Activated CD4-positive, alpha-beta T cell treated with anti-CD3 and anti-CD28 coated beads, Interleukin-2, Interleukin-6, amounts not matched to agents 100 ng/mL and 50 ng/mL, durations not matched to agents 16 hours and 8 hours (primary cell): Measurements from ENCODE around the gene PAPOLA.

Source experiments
- DNase-seq: peaks from one replicate; pipeline ENCODE4 v3.0.0-alpha.2; 2020

PAPOLA gene

DNA sequence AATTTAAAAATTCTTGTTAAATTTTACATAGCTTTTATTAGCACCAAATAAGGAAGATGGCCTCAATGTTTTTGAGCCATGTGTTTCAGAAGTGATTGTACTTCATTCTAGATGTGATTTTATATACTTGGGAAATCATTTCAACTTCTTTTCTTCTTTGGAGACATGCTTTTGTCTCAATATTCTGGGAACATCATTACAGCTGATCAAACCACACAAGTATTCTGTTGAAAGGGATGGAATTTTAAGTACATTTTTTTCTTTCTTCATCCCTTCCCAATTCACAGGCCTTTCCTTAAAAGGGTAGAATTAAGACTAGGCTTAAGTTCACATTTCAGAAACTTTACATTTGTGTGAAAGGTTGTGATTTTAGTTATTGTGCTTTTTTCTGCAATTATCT lies 66.4 kb downstream of the PAPOLA start:
- no peak for DNase-seq

DNA sequence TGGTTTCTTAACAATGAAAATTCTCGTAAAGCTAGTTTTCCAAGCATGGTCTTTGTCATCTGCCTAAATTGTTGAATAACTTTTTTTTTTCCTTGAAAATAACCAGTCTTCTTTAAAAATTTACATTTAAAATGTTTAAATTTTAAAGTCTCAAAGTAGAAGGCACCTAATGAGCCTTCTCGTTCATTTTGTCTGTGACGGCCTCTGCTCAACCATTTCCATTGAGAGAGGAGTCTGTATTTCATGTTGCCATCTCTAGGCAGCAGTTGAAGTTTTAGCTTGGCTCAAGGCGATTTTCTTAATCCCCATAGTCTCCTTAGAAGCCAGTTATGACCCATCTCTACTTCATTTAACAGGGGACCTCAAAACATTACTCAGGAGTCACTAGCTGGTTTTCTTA lies 69.1 kb downstream of the PAPOLA start:
- DNase-seq: no peak

GRCh38 chr14:96573473-96574100 lies 71.4 kb downstream of the PAPOLA start:
- DNase-seq: no peak

DNA sequence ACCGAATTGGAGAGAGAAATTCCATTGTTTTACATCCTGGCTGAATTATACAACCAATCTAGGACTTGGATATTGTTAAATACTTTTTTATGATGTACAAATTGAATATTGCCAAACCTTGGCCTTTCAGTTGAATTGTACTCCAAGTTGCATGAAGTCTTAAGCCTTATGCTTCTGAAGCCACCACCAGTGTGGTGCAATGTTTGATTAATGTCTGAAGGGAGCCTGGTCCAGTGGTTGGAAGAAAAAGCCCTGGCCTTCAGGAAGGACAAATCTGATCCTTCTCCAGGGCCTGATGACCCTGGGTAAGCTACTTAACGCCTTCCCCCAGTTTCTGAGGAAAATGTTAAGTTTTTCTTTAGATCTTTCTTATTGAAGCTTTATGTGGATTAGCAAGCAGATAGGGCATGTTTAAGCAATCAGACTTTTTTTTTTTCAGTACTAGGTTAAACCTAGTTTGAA lies 72.0 kb downstream of the PAPOLA start:
- no peak for DNase-seq

GRCh38 chr14:96574633-96575632 lies 72.8 kb downstream of the PAPOLA start:
- DNase-seq: no peak

GRCh38 chr14:96576359-96576758 lies 74.2 kb downstream of the PAPOLA start:
- DNase-seq: no peak

DNA sequence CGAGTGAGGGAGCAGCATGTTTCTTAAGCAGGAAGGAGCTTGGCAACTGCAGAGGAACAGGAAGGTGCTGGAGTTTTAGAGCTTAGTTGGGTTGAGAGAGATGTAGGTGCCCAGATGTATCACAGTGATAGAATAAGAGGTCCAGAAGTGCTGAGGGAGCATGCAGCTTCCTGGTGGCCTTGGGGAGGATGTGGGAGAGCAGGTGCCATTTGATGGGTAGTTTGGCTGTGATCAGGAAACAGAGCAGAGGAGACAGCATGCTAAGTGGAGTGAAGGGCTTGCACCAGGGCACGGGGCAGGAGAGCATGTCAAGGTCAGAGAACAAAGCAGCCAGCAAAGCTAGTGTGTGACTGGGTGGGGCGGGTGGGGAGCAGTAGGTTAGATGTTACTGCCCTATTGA lies 74.8 kb downstream of the PAPOLA start:
- DNase-seq: no peak

GRCh38 chr14:96578619-96579018 lies 76.4 kb downstream of the PAPOLA start:
- DNase-seq: no peak

- DNase-seq: no peak
These were observed 77.2 kb downstream of the PAPOLA start for GRCh38 chr14:96579358-96579757.

DNA sequence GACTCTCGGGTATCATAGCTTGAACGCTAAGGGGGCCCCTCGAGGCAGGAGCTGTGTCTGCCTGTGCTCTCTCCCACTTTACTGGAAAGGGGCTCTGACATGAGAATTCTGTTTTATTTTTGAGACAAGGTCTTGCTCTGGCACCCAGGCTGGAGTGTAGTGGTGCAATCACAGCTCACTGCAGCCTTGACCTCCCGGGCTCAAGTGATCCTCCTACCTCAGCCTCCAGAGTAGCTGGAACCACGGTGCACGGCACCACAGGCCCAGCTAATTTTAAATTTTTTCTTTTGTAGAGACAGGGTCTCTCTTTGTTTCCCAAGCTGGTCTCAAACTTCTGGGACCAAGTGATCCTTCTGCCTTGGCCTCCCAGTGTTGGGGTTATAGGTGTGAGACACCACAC lies 77.7 kb downstream of the PAPOLA start:
- no peak for DNase-seq

DNA sequence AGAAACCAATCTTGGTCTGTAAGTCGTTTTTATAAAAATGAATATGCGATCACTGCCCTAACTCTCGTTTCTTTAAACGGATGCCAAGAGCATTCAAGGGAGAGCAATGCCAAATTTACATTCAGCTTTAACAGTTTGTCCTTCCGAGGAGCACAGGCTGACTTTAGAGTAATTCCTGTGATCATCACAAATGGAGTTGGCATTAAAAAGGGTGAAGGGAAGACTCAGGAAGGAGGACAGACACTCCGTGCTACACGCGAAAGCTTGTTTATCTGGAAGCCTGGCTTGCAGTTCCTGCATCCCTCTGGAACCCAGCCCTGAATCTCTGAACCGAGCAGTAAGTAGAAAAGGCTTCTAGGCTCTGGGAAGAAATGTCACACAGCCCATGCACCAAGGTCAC lies 78.4 kb downstream of the PAPOLA start:
- no peak for DNase-seq

- no peak for DNase-seq
These were observed 78.8 kb downstream of the PAPOLA start for GRCh38 chr14:96581026-96581425.

DNA sequence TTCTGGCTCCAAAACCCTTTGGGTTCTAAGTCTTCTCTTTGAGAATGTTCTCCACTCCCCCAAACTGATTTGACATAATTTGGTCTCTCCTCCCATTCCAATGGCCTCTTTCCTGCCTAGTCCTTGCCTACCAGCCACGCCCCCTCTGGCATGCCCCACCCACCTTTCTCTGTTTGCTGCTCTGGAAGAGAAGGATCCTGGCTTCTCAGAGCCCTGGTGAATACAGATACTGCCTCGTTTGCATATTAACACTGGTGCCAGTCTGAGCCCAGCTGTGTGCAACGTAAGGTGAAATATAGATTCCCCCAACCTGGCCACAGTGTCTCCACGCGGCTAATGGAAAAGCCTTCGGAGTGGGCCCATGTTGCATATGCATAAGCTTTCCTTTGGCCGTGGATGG lies 79.7 kb downstream of the PAPOLA start:
- DNase-seq: no peak

DNA sequence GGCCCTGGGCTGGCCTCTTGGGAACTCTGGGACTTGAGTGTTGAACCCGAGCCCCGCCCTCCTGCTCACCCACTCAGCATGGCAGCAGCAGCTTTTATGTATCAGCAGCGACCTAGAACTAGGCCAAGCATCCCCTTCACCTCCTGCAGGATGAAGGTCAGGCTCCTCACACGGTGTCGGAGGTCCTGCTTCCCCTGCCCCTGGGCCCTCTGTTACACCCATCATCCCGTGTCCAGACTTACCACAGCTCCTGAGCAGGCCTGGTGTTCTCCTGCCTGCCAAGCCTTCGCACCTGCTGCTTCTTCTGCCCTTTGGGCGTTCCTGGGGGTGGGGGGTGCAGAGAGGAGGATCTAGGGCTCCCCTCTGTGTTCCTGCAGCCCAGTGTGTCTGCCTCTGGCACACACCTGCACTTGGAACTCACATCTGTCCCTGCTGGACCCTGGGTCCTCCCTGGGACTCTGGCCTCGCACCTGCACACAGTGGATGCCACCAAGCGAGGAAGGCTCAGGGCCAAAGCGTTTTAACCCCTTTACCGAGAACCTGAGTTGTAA lies 80.3 kb downstream of the PAPOLA start:
- no peak for DNase-seq

DNA sequence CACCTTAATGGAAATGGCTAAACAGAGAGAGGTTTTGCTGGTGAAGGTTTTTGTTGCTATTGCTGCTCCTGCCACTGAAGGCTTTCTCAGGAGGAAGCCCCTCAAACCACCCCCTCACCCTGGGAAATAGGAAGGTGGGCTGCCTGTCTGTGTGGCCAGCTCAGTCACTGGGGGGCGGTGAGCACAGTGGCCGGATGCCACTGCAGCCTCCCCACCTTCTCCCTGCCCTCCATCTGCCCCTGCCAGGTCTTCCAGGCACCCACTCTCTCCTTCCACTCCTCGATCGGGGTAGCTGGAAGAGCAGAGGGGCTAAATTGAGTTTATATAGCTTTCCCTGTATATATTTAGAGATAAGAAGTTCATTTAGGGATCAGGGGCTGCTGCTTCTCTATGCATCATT lies 80.8 kb downstream of the PAPOLA start:
- no peak for DNase-seq

DNA sequence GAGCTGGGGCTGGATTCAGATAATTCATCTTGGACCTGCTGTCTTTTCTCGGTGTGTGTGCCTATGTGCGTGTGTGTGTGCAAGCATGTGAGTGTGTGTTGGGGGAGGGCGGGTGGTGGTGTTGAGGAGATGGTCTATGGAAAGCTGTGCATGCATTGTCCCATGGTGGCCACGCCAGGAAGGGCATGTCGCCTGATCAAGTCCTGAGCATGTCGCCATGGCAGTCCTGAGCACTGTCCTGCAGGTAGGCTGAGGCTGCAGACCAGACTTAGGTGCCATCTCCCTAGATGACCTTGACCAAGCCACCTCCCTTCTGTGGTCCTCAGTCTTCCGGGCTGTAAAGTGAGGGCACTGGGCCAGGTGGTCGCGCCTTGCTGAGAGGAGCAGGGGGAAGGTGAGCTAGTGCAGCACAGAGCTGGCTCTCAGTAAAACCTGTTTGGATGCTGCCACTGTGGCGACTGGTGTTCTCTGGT lies 81.4 kb downstream of the PAPOLA start:
- DNase-seq: no peak

DNA sequence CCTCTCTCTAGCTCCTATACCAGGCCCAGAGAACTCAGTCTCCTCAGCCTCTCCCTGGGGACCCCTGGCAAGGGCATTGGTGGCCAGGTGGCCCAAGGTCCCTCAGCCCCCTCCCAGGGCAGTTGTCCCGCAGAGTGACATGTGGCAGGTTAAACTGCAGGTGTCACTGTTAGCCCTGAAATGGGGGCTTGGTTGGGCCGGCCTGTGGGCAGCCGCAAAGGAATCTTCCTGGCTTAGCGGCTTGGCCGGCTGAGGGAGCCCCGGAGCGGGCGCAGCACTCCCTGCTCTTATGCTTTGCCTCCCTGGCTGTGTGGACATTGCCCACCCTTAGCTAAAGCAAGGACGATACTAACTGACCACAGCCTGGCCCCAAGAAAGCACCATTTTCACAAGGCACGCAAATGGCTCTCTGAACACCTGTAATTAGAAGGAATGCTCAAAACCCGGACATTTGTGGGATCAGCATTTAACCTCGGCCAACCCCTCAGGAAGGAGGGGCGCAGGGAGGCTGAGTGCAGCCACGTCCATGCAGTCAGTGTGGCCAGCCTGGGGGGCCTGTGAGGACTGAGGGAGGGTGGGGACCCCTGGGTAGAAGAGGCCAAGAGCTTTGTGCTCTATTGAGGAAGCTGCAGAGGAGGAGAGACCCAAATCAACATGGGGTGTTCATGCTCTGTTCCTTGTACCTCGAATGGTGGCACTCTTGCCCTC lies 82.2 kb downstream of the PAPOLA start:
- DNase-seq: peak; percentile 48

GRCh38 chr14:96584907-96585671 lies 82.9 kb downstream of the PAPOLA start:
- no peak for DNase-seq

DNA sequence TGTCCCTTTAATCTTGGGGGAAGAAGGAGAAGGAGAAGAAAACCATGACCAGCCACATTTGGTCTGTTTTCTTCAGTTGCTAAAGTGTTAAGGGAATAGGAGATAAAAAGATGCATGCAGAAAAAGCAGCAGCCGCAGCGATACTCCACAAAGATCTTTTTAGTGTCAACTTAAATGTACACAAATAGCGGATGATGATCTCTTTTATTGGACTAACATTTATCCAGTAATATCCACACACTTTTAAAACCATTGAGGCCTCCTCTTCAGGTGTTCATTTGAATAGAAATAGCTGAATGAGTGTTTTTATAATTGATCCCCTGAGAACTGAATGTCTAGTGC lies 83.5 kb downstream of the PAPOLA start:
- no peak for DNase-seq

DNA sequence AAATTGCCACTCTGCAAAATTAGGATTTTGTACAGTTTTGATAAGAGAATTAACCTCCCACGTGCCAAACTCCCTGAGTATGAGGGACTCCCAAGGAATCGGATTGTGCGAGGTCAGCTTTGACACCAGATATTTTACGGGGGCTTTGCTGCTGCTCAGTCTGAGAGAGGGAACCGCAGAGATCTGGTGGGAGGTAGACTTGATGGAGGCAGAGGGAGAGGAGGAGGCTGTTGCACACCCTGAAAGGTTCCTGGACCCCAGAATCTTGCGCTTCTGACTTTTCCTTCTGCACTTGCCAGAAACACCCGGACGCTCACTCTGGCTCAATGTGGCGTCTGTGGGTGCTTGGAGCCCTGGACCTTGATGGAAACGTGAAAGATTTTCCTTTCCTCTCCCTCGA lies 83.9 kb downstream of the PAPOLA start:
- DNase-seq: no peak

- no peak for DNase-seq
These were observed 85.0 kb downstream of the PAPOLA start for GRCh38 chr14:96586921-96587822.
